ENCODE data around the gene AHI1.

AHI1 gene

DNA sequence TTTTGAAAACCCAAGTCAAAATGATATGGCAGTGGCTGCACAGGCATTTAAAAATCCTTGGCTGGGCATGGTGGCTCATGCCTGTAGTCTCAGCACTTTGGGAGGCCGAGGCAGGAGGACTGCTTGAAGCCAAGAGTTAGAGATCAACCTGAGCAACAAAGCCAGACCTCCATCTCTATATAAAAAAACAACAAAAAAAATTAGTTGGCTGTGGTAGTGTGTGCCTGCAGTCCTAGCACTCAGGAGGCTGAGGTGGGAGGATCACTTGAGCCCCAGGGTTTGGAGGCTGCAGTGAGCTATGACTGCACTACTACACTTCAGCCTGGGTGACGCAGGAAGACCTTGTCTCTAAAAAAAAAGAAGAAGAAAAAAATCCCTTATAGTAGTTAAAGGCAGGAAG is 173.6 kb downstream of the AHI1 start:
- no peak overlapping the region for H3K4me3 ChIP-seq (ENCODE audit: control insufficient read depth, low read depth, low read length)
- DNase-seq (ENCODE audit: low read depth) = no peak
- TF ChIP-seq CTCF (IDR thresholded peaks at IDR 0.05; ENCODE audit: control insufficient read depth, insufficient read depth, low read depth, low read length, missing control alignments) = no peak

DNA sequence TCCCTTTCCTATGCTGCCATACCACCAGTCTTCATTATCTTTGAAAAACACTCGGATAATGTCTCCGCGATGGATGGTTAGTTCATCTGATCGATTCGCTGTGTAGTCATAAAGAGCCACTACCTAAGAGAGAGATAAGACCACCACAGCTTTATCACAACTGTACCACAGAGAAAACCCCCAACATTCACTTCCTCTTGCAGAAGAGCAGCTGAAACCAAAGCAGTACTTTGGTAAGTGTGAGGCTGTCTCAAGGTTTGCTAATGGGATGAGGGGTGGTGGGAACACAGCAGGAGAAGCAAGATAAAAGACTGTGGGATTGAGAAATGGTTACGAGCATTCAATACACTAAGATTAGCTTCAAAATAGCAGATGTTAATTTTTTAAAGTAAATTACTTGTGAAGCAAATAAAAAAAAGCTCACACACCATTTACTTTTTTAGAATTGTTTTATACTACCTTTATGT is 174.3 kb downstream of the AHI1 start:
- TF ChIP-seq CTCF (IDR thresholded peaks at IDR 0.05; ENCODE audit: control insufficient read depth, insufficient read depth, low read depth, low read length, missing control alignments) = no peak
- H3K4me3 ChIP-seq (ENCODE audit: control insufficient read depth, low read depth, low read length) = no peak overlapping the region
- no peak for DNase-seq (ENCODE audit: low read depth)

DNA sequence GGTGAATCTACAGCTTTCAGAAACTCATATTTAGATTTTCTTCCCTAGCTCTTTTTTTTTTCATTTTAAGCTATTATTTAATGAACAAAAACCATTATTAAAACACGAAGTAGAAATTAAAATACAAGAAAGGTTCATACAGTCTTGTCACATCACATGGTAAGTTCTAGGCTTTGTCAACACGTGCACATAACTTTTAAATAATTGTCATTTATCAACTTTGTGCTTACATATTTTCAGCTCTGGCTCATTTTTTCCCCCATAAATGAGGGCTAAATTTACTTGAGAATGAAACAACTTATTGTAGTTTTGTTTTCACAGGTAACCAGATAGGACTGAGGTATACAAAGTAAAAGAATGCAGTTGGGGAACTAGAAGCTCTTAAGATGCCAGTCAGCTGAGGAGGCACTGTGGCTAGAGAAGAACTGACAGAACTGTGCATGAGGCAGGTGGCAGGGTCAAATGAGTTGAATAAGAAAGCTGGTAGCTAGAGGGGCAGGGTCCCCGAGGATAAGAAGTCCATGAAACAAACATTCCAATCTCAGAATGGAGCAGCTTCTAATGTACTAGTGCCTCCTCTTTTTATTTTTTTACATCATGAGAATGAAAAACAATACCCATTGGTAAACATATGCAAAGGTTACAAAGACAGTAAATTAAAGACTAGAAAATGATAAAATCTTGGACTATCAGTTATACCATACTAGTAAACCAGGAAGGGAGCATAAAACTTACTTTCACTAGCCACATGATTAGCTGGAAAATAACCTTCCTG is 174.9 kb downstream of the AHI1 start:
- no peak for DNase-seq (ENCODE audit: low read depth)
- no peak for TF ChIP-seq CTCF (IDR thresholded peaks at IDR 0.05; ENCODE audit: control insufficient read depth, insufficient read depth, low read depth, low read length, missing control alignments)
- no peak overlapping the region for H3K4me3 ChIP-seq (ENCODE audit: control insufficient read depth, low read depth, low read length)

- no peak overlapping the region for H3K4me3 ChIP-seq (ENCODE audit: control insufficient read depth, low read depth, low read length)
- TF ChIP-seq CTCF (IDR thresholded peaks at IDR 0.05; ENCODE audit: control insufficient read depth, insufficient read depth, low read depth, low read length, missing control alignments) = no peak
- no peak for DNase-seq (ENCODE audit: low read depth)
Observed at GRCh38 chr6:135320721-135321621, 176.6 kb downstream of the AHI1 start.

GRCh38 chr6:135319819-135320218 is 177.7 kb downstream of the AHI1 start:
- no peak for DNase-seq (ENCODE audit: low read depth)
- TF ChIP-seq CTCF (IDR thresholded peaks at IDR 0.05; ENCODE audit: control insufficient read depth, insufficient read depth, low read depth, low read length, missing control alignments) = no peak
- no peak overlapping the region for H3K4me3 ChIP-seq (ENCODE audit: control insufficient read depth, low read depth, low read length)

DNA sequence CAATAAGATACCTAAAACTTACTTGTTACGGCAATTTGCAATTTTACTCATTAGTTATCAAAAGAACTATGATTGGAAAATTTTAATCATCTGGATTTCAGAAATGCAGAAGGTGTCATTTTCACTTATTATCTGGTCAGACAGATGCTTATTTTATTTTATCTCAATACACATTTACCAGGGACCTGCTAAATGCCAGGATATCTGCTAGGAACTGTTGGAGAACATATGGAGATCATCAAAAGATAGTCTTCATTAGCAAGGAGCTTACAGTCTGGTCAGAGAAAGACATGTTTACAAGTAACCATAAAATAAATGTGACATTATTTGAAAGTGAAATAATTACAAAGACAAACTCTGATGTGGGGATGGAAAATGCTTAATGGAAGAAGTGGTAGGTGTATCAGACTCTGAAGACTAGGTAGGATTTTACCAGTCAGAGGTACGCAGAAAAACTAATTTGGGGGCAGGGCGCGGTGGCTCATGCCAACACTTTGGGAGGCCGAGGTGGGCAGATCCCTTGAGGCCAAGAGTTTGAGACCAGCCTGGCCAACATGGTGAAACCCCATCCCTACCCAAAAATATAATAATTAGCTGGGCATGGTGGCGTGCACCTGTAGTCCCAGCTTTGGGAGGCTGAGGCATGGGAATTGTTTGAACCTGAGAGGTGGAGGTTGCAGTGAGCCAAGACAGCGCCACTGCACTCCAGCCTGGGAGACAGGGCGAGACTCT is 178.6 kb downstream of the AHI1 start:
- H3K4me3 ChIP-seq (ENCODE audit: control insufficient read depth, low read depth, low read length) = no peak overlapping the region
- no peak for TF ChIP-seq CTCF (IDR thresholded peaks at IDR 0.05; ENCODE audit: control insufficient read depth, insufficient read depth, low read depth, low read length, missing control alignments)
- no peak for DNase-seq (ENCODE audit: low read depth)
